Mucosa of descending colon (tissue), 3 donors: ENCODE data around the gene FRAS1. TPM values are rescaled to one million over a fixed set of nuclear protein-coding genes. Genes with fewer than 3 reads are reported as not detected.
"Not testable (repeated sequence)": the region's sequence is repeated elsewhere in the genome, so short reads cannot be mapped to it uniquely, and the experiment has no call there.

Experiments used
- ATAC-seq: fragments of 200-7000 bp; cut with Tn5 transposase; one replicate; pipeline ENCODE4 v1.9.1; 2020; ENCODE audit warnings: mild to moderate bottlenecking, moderate library complexity
- DNase-seq, 3 donors: peaks; one replicate each; pipeline ENCODE4 v3.0.0-alpha.2; 2020
- H3K36me3 ChIP-seq: fragments of 200-600 bp; one replicate; pipeline ENCODE4 v1.8.0; 2021; ENCODE audit warnings: low read depth, mild to moderate bottlenecking
- H3K4me1 ChIP-seq: fragments of 200-600 bp; one replicate; pipeline ENCODE4 v1.8.0; 2021; ENCODE audit warnings: low read depth, mild to moderate bottlenecking
- H3K4me3 ChIP-seq: fragments of 200-600 bp; one replicate; pipeline ENCODE4 v1.8.0; 2021; ENCODE audit warnings: mild to moderate bottlenecking
- H3K9me3 ChIP-seq: fragments of 200-600 bp; one replicate; pipeline ENCODE4 v1.8.0; 2021; ENCODE audit warnings: mild to moderate bottlenecking
- CTCF ChIP-seq: fragments of 200-600 bp; IDR thresholded peaks from one replicate; pipeline ENCODE4 v1.8.0; 2022; ENCODE audit warnings: antibody characterized with exemption, mild to moderate bottlenecking
- intact Hi-C, 2 donors: fragments of 100-400 bp; cut with DNase I in 1 of 2; cut with micrococcal nuclease in 1 of 2; formaldehyde crosslinking; loops; one replicate each; pipeline versions ENCODE4 v1.11.0 to v1.11.1; 2022; cut with DNase I, micrococcal nuclease
- total RNA-seq, 3 donors: library from RNA; stranded (reverse); fragmentation: NEBNext Ultra II Directional in 2 of 3; extraction: Animal tissue kit (Norgen Biotek cat#: 25700) in 2 of 3; gene quantifications; one replicate each; pipeline versions ENCODE4 v1.2.1 to v1.2.4, GENCODE V29; 2021 to 2023
- donor health status: DM: no; HTN: no; CAD: no; lungs with moderate emphysema.
- donor health status: DM: no; HTN: no; CAD: no.
- donor health status: DM: no; HTN: yes; CAD: no.

The FRAS1 gene
- total RNA-seq, 3 donors from 2014 or later, result 1.2 to 9.3 (median 2.2) TPM

- intact Hi-C loops, result no loop called here
- TF ChIP-seq CTCF, result no peak
- no peak overlapping the region for H3K4me3 ChIP-seq
- H3K4me1 ChIP-seq, result no peaks in the 10 kb centered on the region
- H3K36me3 ChIP-seq, result no peaks in the 10 kb centered on the region
- no peaks in the 10 kb centered on the region for H3K9me3 ChIP-seq
- no peak for ATAC-seq
- no peak for DNase-seq
Observed at GRCh38 chr4:78244705-78245485, 187.8 kb downstream of the FRAS1 start.

GRCh38 chr4:78247536-78248285 lies 190.6 kb downstream of the FRAS1 start:
- H3K4me1 ChIP-seq, result no peaks in the 10 kb centered on the region
- no peak for ATAC-seq
- intact Hi-C loops, result no loop called here
- H3K4me3 ChIP-seq, result no peak overlapping the region
- DNase-seq, result no peak
- H3K9me3 ChIP-seq, result peaks cover 5% of the 10 kb centered on the region
- TF ChIP-seq CTCF, result no peak
- H3K36me3 ChIP-seq, result no peaks in the 10 kb centered on the region

- intact Hi-C loops, result no loop called here
- peaks cover 12% of the 10 kb centered on the region for H3K9me3 ChIP-seq
- no peak overlapping the region for H3K4me3 ChIP-seq
- no peak for ATAC-seq
- DNase-seq, result no peak
- no peaks in the 10 kb centered on the region for H3K4me1 ChIP-seq
- TF ChIP-seq CTCF, result no peak
- no peaks in the 10 kb centered on the region for H3K36me3 ChIP-seq
Observed at GRCh38 chr4:78250500-78250899, 193.4 kb downstream of the FRAS1 start.

GRCh38 chr4:78252773-78253172 lies 195.7 kb downstream of the FRAS1 start:
- H3K9me3 ChIP-seq, result peaks cover 12% of the 10 kb centered on the region
- DNase-seq, H3K36me3 ChIP-seq, ATAC-seq, H3K4me3 ChIP-seq, H3K4me1 ChIP-seq, intact Hi-C loops: not testable (repeated sequence)

- Histone ChIP-seq H3K36me3 (no peaks in the 10 kb centered on the region), H3K9me3 (peaks cover 12% of the 10 kb centered on the region), H3K4me3 (no peak overlapping the region), H3K4me1 (no peaks in the 10 kb centered on the region)
- intact Hi-C loops, result no loop called here
- DNase-seq (no peak), ATAC-seq (no peak)
- no peak for TF ChIP-seq CTCF
Observed at GRCh38 chr4:78254893-78255292, 197.8 kb downstream of the FRAS1 start.

- DNase-seq (no peak), ATAC-seq (no peak)
- Histone ChIP-seq H3K36me3 (no peaks in the 10 kb centered on the region), H3K4me1 (no peaks in the 10 kb centered on the region), H3K9me3 (peaks cover 3% of the 10 kb centered on the region), H3K4me3 (no peak overlapping the region)
- no peak for TF ChIP-seq CTCF
- intact Hi-C loops, result no loop called here
Observed at GRCh38 chr4:78265006-78265405, 207.9 kb downstream of the FRAS1 start.
